Right lobe of liver (tissue), 6 donors: ENCODE results near the gene ERFE. TPM values are rescaled to one million over a fixed set of nuclear protein-coding genes. Genes with fewer than 3 reads are reported as not detected.

ENCODE experiments used
- ATAC-seq, 4 donors: fragments of 200-7000 bp; cut with Tn5 transposase; one replicate each; pipeline ENCODE4 v1.9.1; 2020; ENCODE audit warnings: mild to moderate bottlenecking in 4 of 4, moderate library complexity in 4 of 4
- DNase-seq, 3 donors: peaks; one replicate each; pipeline ENCODE4 v3.0.0-alpha.2; 2020
- H3K27ac ChIP-seq, 3 donors: fragments of 200-600 bp; one replicate each; pipeline ENCODE4 v1.8.0; 2022
- H3K27me3 ChIP-seq, 2 donors: fragments of 200-600 bp; one replicate each; pipeline ENCODE4 v1.8.0; 2022
- H3K36me3 ChIP-seq, 4 donors: fragments of 200-600 bp; sonication (generic) in 1 of 4; one replicate each; pipeline versions ENCODE4 v1.5.1 to v1.8.0; 2017 to 2022; ENCODE audit warnings: control low read depth in 1 of 4
- H3K4me1 ChIP-seq, 4 donors: fragments of 200-600 bp; sonication (generic) in 1 of 4; one replicate each; pipeline versions ENCODE4 v1.5.1 to v1.8.0; 2017 to 2022; ENCODE audit warnings: control low read depth in 1 of 4
- H3K4me3 ChIP-seq, 3 donors: fragments of 200-600 bp; one replicate each; pipeline ENCODE4 v1.8.0; 2022
- H3K9me3 ChIP-seq, 4 donors: fragments of 200-600 bp; sonication (generic) in 1 of 4; one replicate each; pipeline versions ENCODE4 v1.5.1 to v1.8.0; 2017 to 2022; ENCODE audit warnings: control low read depth in 1 of 4
- CTCF ChIP-seq, 4 donors: fragments of 200-600 bp in 3 of 4; fragments of 450-650 bp in 1 of 4; IDR thresholded peaks; one replicate each; pipeline versions ENCODE4 v1.5.1 to v1.8.0; 2016 to 2022; ENCODE audit warnings: antibody characterized with exemption in 4 of 4, mild to moderate bottlenecking in 2 of 4
- POLR2A ChIP-seq: fragments of 450-650 bp; IDR thresholded peaks from one replicate; pipeline ENCODE4 v1.6.1; 2017; ENCODE audit warnings: antibody characterized with exemption, mild to moderate bottlenecking
- WGBS: methylation state at CpG from one replicate; pipeline ENCODE4 v1.1.6; 2018; ENCODE audit warnings: low coverage, low lambda C conversion rate; ENCODE audit not compliant: insufficient coverage; ENCODE audit errors: missing lambda C conversion rate; 5-methylcytosine and 5-hydroxymethylcytosine counted together
- intact Hi-C, 2 donors: fragments of 100-400 bp; cut with DNase I; formaldehyde crosslinking; loops; one replicate each; pipeline versions ENCODE4 v1.11.2 to v1.14.1; 2022
- total RNA-seq, 6 experiments: library from RNA; depleted of rRNA in 2 of 6; stranded (reverse); fragments of >200 nt in 2 of 6; fragmentation: NEBNext Ultra II Directional in 3 of 6; extraction: Animal tissue kit (Norgen Biotek cat#: 25700) in 3 of 6; gene quantifications; one replicate each; pipeline versions ENCODE4 v1.1.0 to v1.2.4, GENCODE V29; 2016 to 2023
- donor health status: DM: no; HTN: yes; CAD: no.
- donor health status: DM: no; HTN: no; CAD: no.
- donor health status: DM: no; HTN: no; CAD: no.
- donor health status: DM: no; HTN: yes; CAD: no.
- donor health status: DM: no; HTN: yes; CAD: no.

ERFE gene
- total RNA-seq, 6 experiments from 2014 or later, result 0.27 to 1.4 (median 0.31) TPM; not detected in 3

DNA sequence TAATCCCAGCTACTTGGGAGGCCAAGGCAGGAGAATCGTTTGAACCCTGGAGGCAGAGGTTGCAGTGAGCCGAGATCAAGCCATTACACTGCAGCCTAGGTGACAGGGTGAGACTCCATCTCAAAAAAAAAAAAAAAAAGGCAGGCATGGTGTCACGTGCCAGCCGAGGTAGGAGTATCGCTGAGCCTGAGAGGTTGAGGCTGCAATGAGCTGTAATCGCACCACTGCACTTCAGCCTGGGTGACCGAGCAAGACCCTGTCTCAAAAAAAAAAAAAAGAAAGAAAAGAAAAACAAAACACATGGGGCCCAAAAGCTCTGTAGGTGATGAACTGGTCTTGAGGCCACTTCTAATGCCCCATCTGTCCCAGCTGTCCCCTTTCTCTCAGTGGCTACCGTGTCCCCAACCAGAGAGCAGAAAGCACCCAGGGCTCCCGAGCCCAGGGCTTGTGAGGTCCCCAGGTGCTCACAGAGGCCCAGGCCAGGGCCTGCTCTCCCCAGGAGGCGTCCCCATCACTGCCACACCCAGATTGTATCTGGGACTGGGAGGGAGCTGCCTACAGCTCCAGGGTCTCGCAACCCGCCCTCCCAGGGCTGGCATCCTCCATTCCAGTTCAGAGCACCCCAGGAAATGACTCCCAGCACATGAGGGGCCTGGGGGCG, 11.8 kb upstream of the ERFE start:
- intact Hi-C loops, result no loop called here
- no peak for TF ChIP-seq CTCF (IDR thresholded peaks at IDR 0.05)
- no peak for TF ChIP-seq POLR2A
- Histone ChIP-seq H3K9me3 (no peaks in the 10 kb centered on the region), H3K27me3 (no peaks in the 10 kb centered on the region), H3K4me3 (no peak overlapping the region), H3K27ac (no peak overlapping the region), H3K4me1 (no peaks in the 10 kb centered on the region), H3K36me3 (no peaks in the 10 kb centered on the region)
- no peak for DNase-seq
- WGBS, result 90% methylated on average over 4 of the region's 13 CpGs
- no peak for ATAC-seq

- Histone ChIP-seq H3K36me3 (no peaks in the 10 kb centered on the region), H3K27ac (no peak overlapping the region), H3K9me3 (no peaks in the 10 kb centered on the region), H3K4me1 (no peaks in the 10 kb centered on the region), H3K4me3 (no peak overlapping the region), H3K27me3 (no peaks in the 10 kb centered on the region)
- ATAC-seq (no peak), DNase-seq (no peak)
- TF ChIP-seq CTCF (IDR thresholded peaks at IDR 0.05) (no peak), POLR2A (no peak)
- WGBS, result no CpG with 5 or more reads among the region's 15 CpGs
- intact Hi-C loops, result no loop called here
Observed at GRCh38 chr2:238148981-238149380, 9.8 kb upstream of the ERFE start.

DNA sequence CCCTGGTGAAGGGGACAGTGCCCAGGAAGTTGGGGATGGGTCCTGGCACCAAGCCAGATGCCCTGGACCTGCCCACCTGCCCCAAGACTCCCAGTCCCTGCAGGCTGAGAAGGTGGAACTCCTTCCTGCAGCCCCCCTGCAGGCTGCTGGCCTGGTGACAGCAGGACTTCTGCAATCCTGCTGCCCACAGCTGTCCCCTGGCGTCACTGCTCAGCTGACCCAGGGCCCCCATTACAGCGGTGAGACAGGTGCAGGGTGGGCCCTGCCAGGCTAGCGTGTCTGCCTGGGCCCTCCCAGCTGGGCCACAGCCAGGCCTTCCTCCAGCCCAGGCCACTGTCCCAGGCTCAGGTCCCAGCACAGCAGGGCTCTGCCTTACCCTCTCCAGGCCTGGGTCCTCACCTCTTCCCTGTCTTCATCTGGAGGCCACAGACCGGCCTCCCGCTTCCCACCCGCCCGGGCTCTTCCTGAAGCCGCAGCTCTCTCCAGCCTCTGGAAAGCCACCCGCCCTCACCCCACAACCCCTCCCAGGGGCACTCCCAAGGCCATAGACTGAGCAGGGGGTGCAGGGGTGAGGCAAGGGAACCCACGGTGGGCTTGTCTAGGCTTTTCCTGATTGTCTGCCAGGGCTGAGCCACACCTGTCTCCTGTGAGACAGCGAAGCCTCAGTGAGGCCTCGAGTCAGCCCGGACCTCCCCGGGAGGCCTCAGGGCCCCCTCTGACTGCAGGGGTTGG, 8.8 kb upstream of the ERFE start:
- Histone ChIP-seq H3K4me3 (no peak overlapping the region), H3K36me3 (no peaks in the 10 kb centered on the region), H3K4me1 (no peaks in the 10 kb centered on the region), H3K27me3 (no peaks in the 10 kb centered on the region), H3K9me3 (no peaks in the 10 kb centered on the region), H3K27ac (no peak overlapping the region)
- peak in 1 of 4 donors; percentile 21 for ATAC-seq
- TF ChIP-seq POLR2A (no peak), CTCF (IDR thresholded peaks at IDR 0.05) (no peak)
- 63% methylated on average over 2 of the region's 14 CpGs for WGBS
- intact Hi-C loops, result no loop called here
- DNase-seq, result no peak

GRCh38 chr2:238150686-238151085, 8.1 kb upstream of the ERFE start:
- Histone ChIP-seq H3K9me3 (no peaks in the 10 kb centered on the region), H3K4me1 (no peaks in the 10 kb centered on the region), H3K27me3 (no peaks in the 10 kb centered on the region), H3K4me3 (no peak overlapping the region), H3K27ac (no peak overlapping the region), H3K36me3 (no peaks in the 10 kb centered on the region)
- TF ChIP-seq POLR2A, result no peak
- TF ChIP-seq CTCF (IDR thresholded peaks at IDR 0.05), result no peak
- no peak for ATAC-seq
- intact Hi-C loops, result no loop called here
- no CpG with 5 or more reads among the region's 25 CpGs for WGBS
- DNase-seq, result no peak
